NCI-H1105 (cell line): ENCODE results near the gene PIP5K1B.
A peak's percentile ranks its signal among the peaks of the same experiment; 100 is the strongest.

Experiments used
- DNase-seq: peaks from one replicate; lab custom pipeline; 2025; lab: John Stamatoyannopoulos, UW

PIP5K1B gene

GRCh38 chr9:68708513-68708912 is 3.5 kb downstream of the PIP5K1B start:
- DNase-seq: no peak

DNA sequence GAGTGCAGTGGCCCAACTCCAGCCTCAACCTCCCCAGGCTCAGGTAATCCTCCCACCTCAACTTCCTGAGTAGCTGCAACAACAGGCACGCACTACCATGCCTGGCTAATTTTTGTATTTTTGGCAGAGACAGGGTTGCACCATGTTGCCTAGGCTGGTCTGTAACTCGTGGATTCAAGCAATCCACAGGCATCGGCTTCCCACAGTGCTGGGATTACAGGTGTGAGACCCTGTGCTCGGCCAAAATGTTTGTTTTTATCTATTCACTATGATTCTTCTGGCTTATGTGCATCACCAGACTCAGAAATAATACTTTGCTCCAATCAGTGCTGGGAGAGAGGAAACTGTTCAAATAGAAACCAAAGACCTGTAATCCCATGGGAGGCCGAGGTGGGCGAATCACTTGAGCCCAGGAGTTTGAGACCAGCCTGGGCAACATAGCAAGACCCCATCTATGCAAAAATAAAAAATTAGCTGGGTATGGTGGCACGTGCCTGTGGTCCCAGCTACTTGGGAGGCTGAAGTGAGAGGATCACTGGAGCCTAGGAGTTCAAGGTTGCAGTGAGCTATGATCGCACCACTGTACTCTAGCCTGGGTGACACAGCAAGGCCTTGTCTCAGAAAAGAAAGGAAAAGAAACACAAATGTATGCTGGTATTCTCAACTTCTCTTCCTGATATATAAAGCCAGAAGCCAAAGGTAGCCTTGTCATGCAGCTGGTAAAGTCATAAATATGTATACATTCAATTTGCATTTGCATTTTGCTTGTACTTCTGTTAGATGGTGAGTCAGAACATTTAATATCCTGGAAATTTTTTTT is 4.5 kb downstream of the PIP5K1B start:
- no peak for DNase-seq

GRCh38 chr9:68710111-68710471 is 5.1 kb downstream of the PIP5K1B start:
- no peak for DNase-seq

GRCh38 chr9:68711281-68711680 is 6.2 kb downstream of the PIP5K1B start:
- peak; percentile 10 for DNase-seq

- DNase-seq: no peak
Observed at GRCh38 chr9:68711932-68712331, 6.9 kb downstream of the PIP5K1B start.

DNA sequence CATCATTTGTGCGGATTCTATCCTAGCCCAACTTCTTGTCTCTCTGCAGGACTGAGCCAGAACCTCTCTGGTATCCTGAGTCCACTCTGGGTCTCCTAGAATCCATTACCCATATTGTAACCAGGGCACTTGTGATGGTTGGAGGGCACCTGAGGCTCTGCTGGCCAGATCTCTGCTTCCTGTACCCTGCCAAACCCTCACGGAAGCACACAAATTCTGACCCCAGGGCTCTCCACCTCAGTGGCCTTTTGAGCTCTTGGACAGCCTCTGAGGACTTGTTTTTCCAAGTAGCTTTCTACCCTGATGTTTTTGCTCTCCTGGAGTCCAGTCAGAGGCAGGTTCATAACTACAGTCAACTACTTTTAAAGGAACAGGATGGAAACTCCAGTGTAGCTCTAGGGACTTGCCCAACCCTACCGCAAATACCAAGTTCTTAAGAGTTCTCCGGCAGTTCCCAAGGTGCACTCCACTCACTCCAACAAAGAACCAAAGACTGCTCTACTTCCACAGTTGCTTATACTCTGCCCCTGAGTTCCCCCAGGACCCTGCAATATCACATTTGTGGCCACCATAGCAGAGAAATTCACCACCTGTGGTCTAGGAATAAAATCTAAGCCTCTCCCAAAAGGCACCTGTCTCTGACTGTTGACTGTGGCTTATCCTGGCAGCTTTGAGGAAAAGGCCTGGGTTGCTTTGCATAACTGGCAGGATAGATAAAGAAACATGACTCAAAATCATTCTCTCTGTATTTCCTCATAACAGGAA is 9.6 kb downstream of the PIP5K1B start:
- DNase-seq: no peak

- DNase-seq: no peak
Observed at GRCh38 chr9:68715181-68715456, 10.1 kb downstream of the PIP5K1B start.

GRCh38 chr9:68717552-68718443 is 12.8 kb downstream of the PIP5K1B start:
- no peak for DNase-seq

- DNase-seq: no peak
Observed at GRCh38 chr9:68719847-68720246, 14.8 kb downstream of the PIP5K1B start.

DNA sequence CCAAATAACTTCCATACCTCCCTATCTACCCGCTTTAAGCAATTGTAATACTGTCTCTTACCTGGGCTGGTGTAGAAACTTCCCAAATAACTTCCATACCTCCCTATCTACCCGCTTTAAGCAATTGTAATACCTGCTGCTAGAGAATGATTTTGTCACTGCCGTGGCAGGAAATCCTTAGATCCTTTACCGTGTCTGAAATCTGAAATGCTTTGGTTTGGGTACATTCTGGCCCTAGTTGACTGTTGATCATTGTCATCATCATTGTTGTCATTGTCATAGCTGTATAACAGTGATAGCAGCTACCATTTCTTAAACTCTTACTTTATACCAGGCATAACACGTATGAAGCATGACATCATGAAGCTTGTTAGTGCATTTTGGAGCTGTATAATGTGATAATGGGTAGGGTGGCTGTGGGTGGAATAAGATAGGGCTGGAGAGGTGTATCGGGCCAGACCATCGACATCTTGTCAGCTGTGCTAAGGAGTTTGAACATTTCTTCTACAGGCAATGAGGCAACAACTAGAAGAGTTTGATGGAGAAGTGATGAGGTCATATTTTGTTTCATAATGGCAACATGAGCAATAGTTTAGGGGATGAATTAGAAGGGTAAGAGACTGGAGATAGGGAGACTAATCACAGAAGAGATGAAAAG is 15.7 kb downstream of the PIP5K1B start:
- DNase-seq: no peak

DNA sequence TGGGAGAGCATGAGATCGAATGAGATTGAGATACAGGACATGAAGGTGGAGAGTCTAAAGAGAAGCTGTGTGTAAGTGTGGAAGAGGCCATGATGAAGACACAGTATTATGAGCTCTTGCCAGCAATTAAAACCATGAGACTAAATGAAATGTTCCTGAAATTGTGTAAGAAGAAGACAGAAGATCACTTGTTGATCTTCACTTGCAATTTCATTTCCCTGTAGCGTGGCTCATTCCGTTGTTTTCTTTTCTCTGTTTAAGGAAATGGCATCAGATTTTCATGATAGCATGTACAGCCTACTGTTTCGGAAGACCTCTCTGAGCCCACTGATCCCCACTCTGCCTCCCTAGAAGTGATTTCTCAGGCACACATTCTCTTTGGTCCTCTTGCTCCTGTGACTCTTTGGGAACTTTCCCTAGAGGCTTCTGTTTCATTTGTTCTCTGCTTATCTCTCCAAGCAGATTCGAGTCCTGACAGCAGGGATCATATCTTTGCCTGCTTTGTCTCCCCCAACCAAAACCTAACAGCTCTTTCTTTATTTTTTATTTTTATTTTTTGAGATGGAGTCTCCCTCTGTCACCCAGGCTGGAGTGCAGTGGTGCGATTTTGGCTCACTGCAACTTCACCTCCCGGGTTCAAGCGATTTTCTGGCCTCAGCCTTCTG is 16.8 kb downstream of the PIP5K1B start:
- no peak for DNase-seq

DNA sequence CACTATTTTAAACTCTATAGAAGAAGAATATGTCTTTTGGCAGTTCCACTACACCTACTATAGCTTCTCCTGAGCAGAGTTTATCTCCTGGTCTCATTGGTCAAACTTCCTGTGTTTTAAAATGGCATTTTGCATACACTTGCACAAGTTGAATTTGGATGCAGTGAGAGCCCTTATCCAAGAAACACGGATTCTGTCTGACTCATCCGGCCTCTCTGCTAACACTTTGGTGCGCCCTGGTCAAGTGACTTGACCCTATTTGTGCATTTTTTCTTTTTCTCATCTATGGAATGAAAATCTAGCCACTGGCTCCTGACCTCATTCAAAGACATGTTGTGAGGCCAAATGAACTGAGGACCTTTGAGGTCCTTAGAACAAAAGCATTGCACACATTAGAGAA is 20.0 kb downstream of the PIP5K1B start:
- DNase-seq: no peak

- no peak for DNase-seq
Observed at GRCh38 chr9:68726489-68726888, 21.4 kb downstream of the PIP5K1B start.

DNA sequence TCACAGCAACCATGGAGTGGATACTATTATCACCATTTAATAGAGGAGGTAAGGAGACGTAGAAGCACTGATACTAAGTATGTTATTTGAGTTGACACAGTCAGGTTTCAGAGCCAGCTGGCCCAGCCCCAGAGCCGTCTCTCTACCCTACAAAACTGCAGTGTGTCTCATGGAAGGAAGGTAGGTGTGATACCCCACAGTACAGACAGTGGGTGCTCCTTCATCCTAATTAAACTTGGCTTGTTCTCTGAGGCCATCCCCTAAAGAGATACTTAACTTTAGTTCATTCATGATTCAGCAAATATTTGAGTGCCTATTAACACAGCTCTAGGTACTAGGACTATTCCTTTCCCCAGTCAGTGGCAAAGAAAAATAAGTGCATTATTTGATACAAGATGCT is 22.6 kb downstream of the PIP5K1B start:
- no peak for DNase-seq

DNA sequence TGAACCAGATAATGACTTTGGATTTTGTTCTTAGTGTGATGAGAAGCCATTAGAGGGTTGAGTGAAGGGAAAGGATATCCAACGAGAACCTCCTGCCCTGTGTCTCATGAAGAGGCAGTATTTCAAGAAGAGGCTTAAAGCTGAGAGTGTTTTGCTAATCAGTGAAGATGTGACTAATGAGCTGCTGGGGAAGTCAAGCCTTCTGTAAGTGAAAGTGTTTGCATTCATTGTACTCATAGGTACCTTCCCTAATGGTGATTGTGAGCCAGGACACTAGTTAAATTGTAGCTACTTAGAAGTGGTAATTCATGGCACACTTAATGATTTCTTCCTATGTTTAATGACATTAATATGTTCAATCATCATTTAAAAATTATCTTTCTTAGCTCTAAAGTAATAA is 23.7 kb downstream of the PIP5K1B start:
- no peak for DNase-seq

DNA sequence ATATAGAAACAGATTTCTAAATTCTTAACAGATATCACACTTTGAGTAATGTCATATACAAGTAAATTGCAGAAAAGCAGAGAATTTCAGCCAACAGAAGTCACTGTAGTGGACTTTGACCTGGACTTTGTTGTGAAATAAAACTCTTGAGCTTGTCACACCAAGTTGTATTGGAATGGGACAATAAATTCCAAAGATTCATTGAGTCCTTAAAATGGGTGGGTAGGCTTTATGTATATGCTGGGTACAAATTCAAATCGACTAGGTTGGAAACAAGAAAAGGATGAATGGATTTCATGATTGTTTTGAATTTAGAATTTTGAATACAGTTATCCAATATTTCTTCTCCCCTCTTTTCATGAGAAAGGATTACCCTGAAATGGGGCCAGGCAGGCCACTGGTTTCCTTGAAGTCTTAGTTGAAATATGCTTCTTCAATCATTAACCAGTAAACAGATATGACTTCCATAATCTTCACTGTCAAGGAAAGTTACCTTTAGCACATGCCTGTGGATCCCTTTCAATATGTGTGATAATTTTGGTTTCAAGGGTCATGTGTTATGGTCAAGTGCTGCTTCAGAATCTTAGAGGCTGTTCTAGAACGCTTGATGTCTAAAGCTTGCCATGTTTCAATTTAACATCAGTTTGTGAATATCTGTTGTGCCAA is 25.7 kb downstream of the PIP5K1B start:
- DNase-seq: no peak

DNA sequence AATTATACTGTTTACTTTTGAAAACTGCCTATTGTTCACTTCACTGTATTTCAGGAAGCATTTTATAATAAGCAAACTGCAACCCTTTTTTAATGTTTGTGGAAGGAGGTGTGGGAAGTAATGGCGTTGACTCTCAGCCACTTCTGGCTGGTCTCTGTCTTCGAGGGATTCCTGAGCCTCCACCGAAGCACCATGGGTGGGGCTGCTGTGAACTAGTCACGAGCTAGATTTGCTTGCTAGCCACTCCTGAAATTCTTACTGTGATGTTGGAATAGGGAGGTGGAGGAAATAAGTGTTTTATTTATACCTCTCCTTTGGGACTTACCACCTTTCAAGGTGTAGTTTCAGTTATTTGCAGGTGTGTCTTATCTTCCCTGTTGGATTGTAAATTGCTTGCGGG is 26.8 kb downstream of the PIP5K1B start:
- DNase-seq: no peak

GRCh38 chr9:68732405-68733020 is 27.5 kb downstream of the PIP5K1B start:
- DNase-seq: no peak

GRCh38 chr9:68733021-68733405 is 28.0 kb downstream of the PIP5K1B start:
- DNase-seq: no peak

GRCh38 chr9:68738358-68738757 is 33.3 kb downstream of the PIP5K1B start:
- DNase-seq: no peak
